Transverse colon (tissue), 4 donors: Measurements from ENCODE around the gene TEX29.

ENCODE experiments used
- CTCF ChIP-seq, 5 experiments: fragments of 200-600 bp in 3 of 5; fragments of 450-650 bp in 2 of 5; sonication (generic) in 3 of 5; IDR thresholded peaks; 1 replicate in 2 of 5; 2 replicates in 3 of 5; pipeline ENCODE4 v1.5.1; 2016 to 2017; ENCODE audit warnings: antibody characterized with exemption in 5 of 5, inconsistent platforms in 3 of 5, mild to moderate bottlenecking in 2 of 5, moderate library complexity in 1 of 5
- EP300 ChIP-seq: sonication (generic); formaldehyde crosslinking; IDR thresholded peaks from one replicate; pipeline ENCODE4 v1.6.1; 2017; ENCODE audit warnings: antibody characterized with exemption, low read depth
- POLR2AphosphoS5 ChIP-seq, 3 donors: sonication (generic); formaldehyde crosslinking; IDR thresholded peaks; one replicate each; pipeline ENCODE4 v1.6.1; 2016; ENCODE audit warnings: antibody characterized with exemption in 3 of 3

DNA sequence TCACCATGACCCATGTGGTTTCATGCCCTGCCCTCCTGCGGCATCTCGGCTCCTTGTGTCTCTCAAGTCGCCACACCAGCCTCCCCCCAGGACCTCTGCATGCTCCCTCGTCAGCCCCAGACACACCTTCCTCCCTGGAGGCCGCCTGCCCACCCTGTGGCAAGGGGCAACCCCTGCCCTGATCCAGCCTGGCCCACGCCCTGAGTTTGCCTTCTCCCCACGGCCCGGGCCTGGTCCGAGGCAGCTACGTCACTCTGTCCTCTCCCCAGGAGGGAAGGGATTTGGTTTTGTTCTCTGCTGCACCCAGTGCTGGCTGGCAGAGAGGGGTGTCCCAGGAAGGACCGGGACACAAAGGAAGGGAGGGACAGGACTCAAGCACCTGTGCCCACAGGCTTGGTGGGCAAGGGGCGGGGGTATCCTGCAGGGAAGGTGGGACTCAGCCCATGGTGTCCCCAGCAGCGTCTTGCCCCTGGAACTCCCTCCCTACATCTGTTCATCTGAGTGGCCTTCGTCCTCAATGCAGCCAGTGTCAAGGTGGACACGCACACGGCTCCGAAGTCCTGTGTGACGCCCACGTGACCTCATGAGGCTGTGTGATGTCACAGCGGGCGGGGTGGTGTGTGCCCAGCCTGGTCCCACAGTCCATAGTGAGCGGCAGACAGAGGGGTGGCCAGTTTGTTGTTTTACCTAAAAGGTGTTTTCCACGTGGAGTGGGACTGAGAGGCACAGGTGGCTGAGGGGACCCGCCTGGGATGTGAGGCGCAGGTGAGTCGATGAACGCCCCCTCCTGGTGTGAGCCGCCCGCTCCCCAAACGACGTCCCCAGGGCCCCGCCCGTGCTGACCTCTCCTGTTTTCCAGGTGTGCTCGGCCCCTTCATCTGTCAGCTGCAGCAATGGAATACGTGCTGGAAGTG, at the start of gene TEX29:
- no peak for TF ChIP-seq CTCF (IDR thresholded peaks at IDR 0.05)
- no peak for TF ChIP-seq EP300
- TF ChIP-seq POLR2AphosphoS5 (IDR thresholded peaks at IDR 0.05): no peak
